Tibial nerve (tissue), 4 donors: Measurements from ENCODE around the gene CILP2. TPM values are rescaled to one million over a fixed set of nuclear protein-coding genes. Genes with fewer than 3 reads are reported as not detected.

ENCODE experiments used
- DNase-seq, 2 donors: peaks; one replicate each; pipeline ENCODE4 v3.0.0-alpha.2; 2019; ENCODE audit warnings: low spot score in 2 of 2
- H3K27ac ChIP-seq, 4 donors: fragments of 200-600 bp; sonication (generic) in 3 of 4; one replicate each; pipeline ENCODE4 v1.5.1; 2017 to 2019; ENCODE audit warnings: mild to moderate bottlenecking in 1 of 4
- H3K27me3 ChIP-seq, 2 donors: fragments of 200-600 bp; sonication (generic) in 1 of 2; one replicate each; pipeline versions ENCODE4 v1.5.1 to v1.6.0; 2017 to 2019
- H3K36me3 ChIP-seq, 3 donors: fragments of 200-600 bp; sonication (generic); one replicate each; pipeline ENCODE4 v1.5.1; 2018 to 2019
- H3K4me1 ChIP-seq, 4 donors: fragments of 200-600 bp; sonication (generic) in 3 of 4; one replicate each; pipeline ENCODE4 v1.5.1; 2017 to 2019
- H3K4me3 ChIP-seq, 4 donors: fragments of 200-600 bp; sonication (generic) in 3 of 4; one replicate each; pipeline ENCODE4 v1.5.1; 2017 to 2019; ENCODE audit warnings: mild to moderate bottlenecking in 1 of 4, moderate library complexity in 1 of 4
- H3K9me3 ChIP-seq, 4 donors: fragments of 200-600 bp; sonication (generic) in 3 of 4; one replicate each; pipeline ENCODE4 v1.5.1; 2017 to 2019
- CTCF ChIP-seq, 5 experiments: fragments of 200-600 bp in 3 of 5; fragments of 450-650 bp in 2 of 5; sonication (generic) in 3 of 5; IDR thresholded peaks; one replicate each; pipeline ENCODE4 v1.5.1; 2016 to 2019; ENCODE audit warnings: antibody characterized with exemption in 5 of 5, mild to moderate bottlenecking in 3 of 5, moderate library complexity in 2 of 5
- EP300 ChIP-seq, 2 donors: sonication (generic); formaldehyde crosslinking; IDR thresholded peaks; one replicate each; pipeline ENCODE4 v1.6.1; 2017; ENCODE audit warnings: antibody characterized with exemption in 2 of 2, mild to moderate bottlenecking in 1 of 2
- POLR2A ChIP-seq, 2 donors: fragments of 450-650 bp; IDR thresholded peaks; one replicate each; pipeline ENCODE4 v1.6.1; 2017; ENCODE audit warnings: antibody characterized with exemption in 2 of 2, mild to moderate bottlenecking in 2 of 2, moderate library complexity in 2 of 2
- WGBS, 2 donors: methylation state at CpG; one replicate each; pipeline ENCODE4 v1.1.5; 2018; 5-methylcytosine and 5-hydroxymethylcytosine counted together
- total RNA-seq, 4 donors: library from RNA; depleted of rRNA; stranded (reverse); fragments of >200 nt; gene quantifications; one replicate each; pipeline ENCODE4 v1.1.0, GENCODE V29; 2016

Gene CILP2
- total RNA-seq, 4 donors from 2014 or later, result 0.20 to 0.66 TPM; not detected in 2

GRCh38 chr19:19570571-19570970, 32.5 kb downstream of the CILP2 start:
- Histone ChIP-seq H3K4me3 (no peak overlapping the region), H3K9me3 (no peaks in the 10 kb centered on the region), H3K27me3 (no peaks in the 10 kb centered on the region), H3K4me1 (no peaks in the 10 kb centered on the region), H3K27ac (no peak overlapping the region), H3K36me3 (peaks cover 0 to 39% (median 0%) of the 10 kb centered on the region in 3 donors)
- no peak for DNase-seq
- TF ChIP-seq CTCF (IDR thresholded peaks at IDR 0.05) (no peak), POLR2A (IDR thresholded peaks at IDR 0.05) (no peak), EP300 (IDR thresholded peaks at IDR 0.05) (no peak)
- WGBS, 2 donors, result 83 to 86% methylated on average over 10 of the region's 10 CpGs

GRCh38 chr19:19571071-19571786, 33.2 kb downstream of the CILP2 start:
- 91 to 93% methylated on average over 11 of the region's 11 CpGs for WGBS, 2 donors
- no peaks in the 10 kb centered on the region for H3K9me3 ChIP-seq

GRCh38 chr19:19575411-19575810, 37.3 kb downstream of the CILP2 start:
- Histone ChIP-seq H3K9me3 (no peaks in the 10 kb centered on the region), H3K36me3 (peaks cover 0 to under 1% (median 0%) of the 10 kb centered on the region in 3 donors), H3K27me3 (no peaks in the 10 kb centered on the region), H3K27ac (no peak overlapping the region), H3K4me3 (no peak overlapping the region), H3K4me1 (no peaks in the 10 kb centered on the region)
- TF ChIP-seq EP300 (IDR thresholded peaks at IDR 0.05), result no peak
- no peak for TF ChIP-seq POLR2A (IDR thresholded peaks at IDR 0.05)
- no peak for TF ChIP-seq CTCF (IDR thresholded peaks at IDR 0.05)
- WGBS, 2 donors, result 74 to 82% methylated on average over 6 of the region's 6 CpGs
- DNase-seq, result no peak

More at GRCh38 chr19:19571071-19571786, 33.2 kb downstream of the CILP2 start:
- Histone ChIP-seq H3K27ac (no peak overlapping the region), H3K4me3 (no peak overlapping the region), H3K27me3 (no peaks in the 10 kb centered on the region), H3K36me3 (peaks cover 0 to 32% (median 0%) of the 10 kb centered on the region in 3 donors), H3K4me1 (no peaks in the 10 kb centered on the region)
- no peak for TF ChIP-seq EP300 (IDR thresholded peaks at IDR 0.05)
- no peak for TF ChIP-seq POLR2A (IDR thresholded peaks at IDR 0.05)
- no peak for TF ChIP-seq CTCF (IDR thresholded peaks at IDR 0.05)
- no peak for DNase-seq

GRCh38 chr19:19578252-19578651, 40.2 kb downstream of the CILP2 start:
- TF ChIP-seq POLR2A (IDR thresholded peaks at IDR 0.05) (no peak), EP300 (IDR thresholded peaks at IDR 0.05) (no peak), CTCF (IDR thresholded peaks at IDR 0.05) (no peak)
- no peak overlapping the region for H3K27ac ChIP-seq

GRCh38 chr19:19579533-19580361, 41.7 kb downstream of the CILP2 start:
- no peak for DNase-seq
- Histone ChIP-seq H3K4me3 (no peak overlapping the region), H3K27ac (no peak overlapping the region), H3K36me3 (no peaks in the 10 kb centered on the region), H3K27me3 (no peaks in the 10 kb centered on the region), H3K4me1 (peaks cover 0 to 9% (median 0%) of the 10 kb centered on the region in 4 donors), H3K9me3 (no peaks in the 10 kb centered on the region)
- no peak for TF ChIP-seq POLR2A (IDR thresholded peaks at IDR 0.05)
- no peak for TF ChIP-seq EP300 (IDR thresholded peaks at IDR 0.05)
- no peak for TF ChIP-seq CTCF (IDR thresholded peaks at IDR 0.05)
- 83 to 89% methylated on average over 17 to 25 of the region's 25 CpGs for WGBS, 2 donors

More at GRCh38 chr19:19578252-19578651, 40.2 kb downstream of the CILP2 start:
- no peaks in the 10 kb centered on the region for H3K9me3 ChIP-seq
- peaks cover 0 to 9% (median 0%) of the 10 kb centered on the region in 4 donors for H3K4me1 ChIP-seq
- DNase-seq, result no peak
- 72 to 78% methylated on average over 6 of the region's 6 CpGs for WGBS, 2 donors
- H3K27me3 ChIP-seq, result no peaks in the 10 kb centered on the region
- no peak overlapping the region for H3K4me3 ChIP-seq
- no peaks in the 10 kb centered on the region for H3K36me3 ChIP-seq
